ENCODE results near the gene MCOLN1. TPM values are rescaled to one million over a fixed set of nuclear protein-coding genes. Genes with fewer than 3 reads are reported as not detected.
A peak's percentile ranks its signal among the peaks of the same experiment; 100 is the strongest.

MCOLN1 gene
- total and polyA plus RNA-seq, 9 of the 15 experiments (the other 6 are each of a cell fraction or from before 2014, with no cell fraction given), result 0.25 to 15.4 (median 7.1) TPM

- peak; percentile 86 for TF ChIP-seq POU5F1 (IDR thresholded peaks at IDR 0.05; ENCODE audit: borderline replicate concordance, low read depth, low read length, partially characterized antibody)
- TF ChIP-seq EZH2 (IDR thresholded peaks at IDR 0.05; ENCODE audit: borderline replicate concordance, low read depth, low read length), result no peak
- no peak for TF ChIP-seq E4F1 (CRISPR knock-in tag; IDR thresholded peaks at IDR 0.05; ENCODE audit: borderline replicate concordance)
- TF ChIP-seq C11orf30 (IDR thresholded peaks at IDR 0.05; ENCODE audit: low read depth), result no peak
- TF ChIP-seq ZNF23 (CRISPR knock-in tag; IDR thresholded peaks at IDR 0.05), result no peak
- no peak for TF ChIP-seq MCM7 (IDR thresholded peaks at IDR 0.05)
- TF ChIP-seq BRD9 (IDR thresholded peaks at IDR 0.05; ENCODE audit: low read depth, partially characterized antibody), result no peak
- TF ChIP-seq ZNF511 (CRISPR knock-in tag; IDR thresholded peaks at IDR 0.05), result peak; percentile 80
Measured at GRCh38 chr19:7535047-7535997, 12.9 kb downstream of the MCOLN1 start, which contains the start of gene PNPLA6 (continued).

All from K562 (cell line).